Gastroesophageal sphincter (tissue), 3 donors: Measurements from ENCODE around the gene KMT5C.

ENCODE experiments used
- POLR2A ChIP-seq, 2 donors: fragments of 450-650 bp; IDR thresholded peaks; one replicate each; pipeline ENCODE4 v1.6.1; 2017; ENCODE audit warnings: antibody characterized with exemption in 2 of 2, mild to moderate bottlenecking in 2 of 2, moderate library complexity in 1 of 2
- POLR2AphosphoS5 ChIP-seq: sonication (generic); formaldehyde crosslinking; IDR thresholded peaks from one replicate; pipeline ENCODE4 v1.6.1; 2017; ENCODE audit warnings: antibody characterized with exemption
- TF ChIP-seq, protein P1 (sequence below), 4 experiments: fragments of 200-600 bp in 2 of 4; fragments of 450-650 bp in 2 of 4; sonication (generic) in 1 of 4; IDR thresholded peaks; one replicate each; pipeline ENCODE4 v1.5.1; 2017 to 2019; ENCODE audit warnings: antibody characterized with exemption in 4 of 4, mild to moderate bottlenecking in 2 of 4, moderate library complexity in 2 of 4

DNA sequence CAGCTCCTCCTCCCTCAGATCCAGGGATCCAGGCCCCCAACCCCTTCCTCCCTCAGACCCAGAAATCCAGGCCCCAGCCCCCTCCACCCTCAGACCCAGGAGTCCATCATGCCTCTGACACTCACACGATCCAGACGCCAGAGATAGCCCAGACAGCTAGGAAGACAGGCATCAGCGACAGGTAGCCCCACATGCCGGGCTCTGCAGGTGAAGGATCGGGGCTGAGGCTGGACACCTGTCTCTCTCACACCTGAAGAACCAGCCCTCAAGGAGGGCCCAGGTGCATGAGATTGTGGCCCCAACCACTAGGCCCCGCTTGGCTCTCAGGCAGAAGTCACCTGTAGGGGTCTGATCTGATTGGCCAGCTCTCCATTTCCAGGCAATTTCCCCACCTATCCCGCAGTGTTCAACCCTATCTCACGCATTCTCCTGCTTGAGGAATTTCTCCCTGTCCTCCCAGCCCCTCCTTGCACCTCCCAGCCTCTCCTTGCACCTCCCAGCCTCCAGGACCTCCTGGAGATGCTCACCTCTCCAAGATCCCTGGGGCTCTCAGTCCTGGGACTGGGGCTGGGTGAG is 18.7 kb upstream of the KMT5C start:
- TF ChIP-seq, protein P1, sequence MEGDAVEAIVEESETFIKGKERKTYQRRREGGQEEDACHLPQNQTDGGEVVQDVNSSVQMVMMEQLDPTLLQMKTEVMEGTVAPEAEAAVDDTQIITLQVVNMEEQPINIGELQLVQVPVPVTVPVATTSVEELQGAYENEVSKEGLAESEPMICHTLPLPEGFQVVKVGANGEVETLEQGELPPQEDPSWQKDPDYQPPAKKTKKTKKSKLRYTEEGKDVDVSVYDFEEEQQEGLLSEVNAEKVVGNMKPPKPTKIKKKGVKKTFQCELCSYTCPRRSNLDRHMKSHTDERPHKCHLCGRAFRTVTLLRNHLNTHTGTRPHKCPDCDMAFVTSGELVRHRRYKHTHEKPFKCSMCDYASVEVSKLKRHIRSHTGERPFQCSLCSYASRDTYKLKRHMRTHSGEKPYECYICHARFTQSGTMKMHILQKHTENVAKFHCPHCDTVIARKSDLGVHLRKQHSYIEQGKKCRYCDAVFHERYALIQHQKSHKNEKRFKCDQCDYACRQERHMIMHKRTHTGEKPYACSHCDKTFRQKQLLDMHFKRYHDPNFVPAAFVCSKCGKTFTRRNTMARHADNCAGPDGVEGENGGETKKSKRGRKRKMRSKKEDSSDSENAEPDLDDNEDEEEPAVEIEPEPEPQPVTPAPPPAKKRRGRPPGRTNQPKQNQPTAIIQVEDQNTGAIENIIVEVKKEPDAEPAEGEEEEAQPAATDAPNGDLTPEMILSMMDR (IDR thresholded peaks at IDR 0.05): no peak
- TF ChIP-seq POLR2A (IDR thresholded peaks at IDR 0.05) (no peak), POLR2AphosphoS5 (no peak)
